GM18499 (cell line): ENCODE data around the gene TSEN54.

Experiments used
- ATAC-seq: cut with Tn5 transposase; IDR thresholded peaks from one replicate; pipeline ENCODE4 v1.9.1; 2021; ENCODE audit warnings: moderate number of reproducible peaks; ENCODE audit not compliant: insufficient read depth, unreplicated experiment

TSEN54 gene

DNA sequence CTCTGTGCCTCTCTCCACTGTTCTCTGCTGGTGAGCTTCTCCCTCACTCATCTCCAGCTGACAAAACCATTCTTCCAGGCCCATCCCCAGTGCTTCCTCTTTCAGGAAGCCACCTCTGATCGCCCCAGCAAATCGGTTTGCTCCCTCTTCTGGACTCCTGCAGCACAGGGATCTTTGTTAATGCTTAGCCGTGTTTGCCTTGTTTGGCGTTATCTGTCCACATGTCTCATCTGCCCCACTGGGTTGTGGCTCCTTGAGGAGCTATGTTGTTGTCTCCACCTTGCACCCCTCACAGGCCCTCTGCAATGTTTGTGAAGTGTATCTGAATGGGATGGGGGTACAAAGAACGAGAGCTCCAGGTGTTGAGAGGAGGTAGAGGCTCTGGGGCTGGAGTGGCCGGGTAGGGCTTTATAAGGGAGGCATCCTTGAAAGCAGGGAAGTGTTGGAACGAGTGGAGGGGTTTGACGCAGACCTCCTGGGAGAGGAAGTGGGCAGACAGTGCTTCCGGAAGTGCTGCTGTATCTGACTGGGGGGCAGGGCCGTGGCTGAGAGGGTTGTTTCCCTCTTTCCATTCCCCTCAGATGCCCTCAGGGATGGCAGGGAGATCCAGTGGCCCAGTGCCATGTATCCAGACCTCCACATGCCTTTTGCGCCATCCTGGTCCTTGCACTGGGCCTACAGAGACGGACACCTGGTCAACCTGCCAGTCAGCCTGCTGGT lies 28.8 kb upstream of the TSEN54 start:
- no peak for ATAC-seq

- ATAC-seq, result no peak
These were observed 27.4 kb upstream of the TSEN54 start for GRCh38 chr17:75488693-75489510.

GRCh38 chr17:75489511-75489955 lies 26.8 kb upstream of the TSEN54 start:
- ATAC-seq, result no peak

DNA sequence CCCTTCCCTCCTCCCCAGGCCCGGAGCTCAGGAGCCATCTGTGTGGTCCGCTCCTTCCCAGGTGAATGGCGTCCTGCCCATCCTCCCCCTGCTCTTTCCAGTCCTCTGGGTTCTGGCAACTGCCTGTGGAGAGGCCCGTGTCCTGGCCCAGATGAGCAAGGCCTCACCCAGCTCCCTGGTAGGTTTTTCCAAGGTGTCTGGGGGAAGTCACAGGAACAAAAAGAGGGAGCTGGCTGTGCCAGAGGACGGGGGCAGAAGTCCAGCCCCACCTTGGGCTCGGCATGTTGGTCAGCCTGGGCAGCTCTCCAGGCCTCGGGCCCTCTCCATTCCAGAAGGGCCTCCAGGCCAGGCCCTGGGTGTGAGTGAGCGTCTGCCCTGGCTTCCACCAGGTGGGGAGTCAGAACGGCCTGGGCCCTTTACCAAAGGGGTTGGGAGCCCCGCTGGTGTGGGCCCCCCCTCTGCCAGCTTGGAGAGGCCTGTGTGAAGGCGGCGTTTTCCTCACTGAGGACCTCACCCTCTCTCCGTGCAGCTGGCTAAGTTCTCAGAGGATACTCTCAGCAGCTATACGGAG lies 26.1 kb upstream of the TSEN54 start:
- no peak for ATAC-seq

DNA sequence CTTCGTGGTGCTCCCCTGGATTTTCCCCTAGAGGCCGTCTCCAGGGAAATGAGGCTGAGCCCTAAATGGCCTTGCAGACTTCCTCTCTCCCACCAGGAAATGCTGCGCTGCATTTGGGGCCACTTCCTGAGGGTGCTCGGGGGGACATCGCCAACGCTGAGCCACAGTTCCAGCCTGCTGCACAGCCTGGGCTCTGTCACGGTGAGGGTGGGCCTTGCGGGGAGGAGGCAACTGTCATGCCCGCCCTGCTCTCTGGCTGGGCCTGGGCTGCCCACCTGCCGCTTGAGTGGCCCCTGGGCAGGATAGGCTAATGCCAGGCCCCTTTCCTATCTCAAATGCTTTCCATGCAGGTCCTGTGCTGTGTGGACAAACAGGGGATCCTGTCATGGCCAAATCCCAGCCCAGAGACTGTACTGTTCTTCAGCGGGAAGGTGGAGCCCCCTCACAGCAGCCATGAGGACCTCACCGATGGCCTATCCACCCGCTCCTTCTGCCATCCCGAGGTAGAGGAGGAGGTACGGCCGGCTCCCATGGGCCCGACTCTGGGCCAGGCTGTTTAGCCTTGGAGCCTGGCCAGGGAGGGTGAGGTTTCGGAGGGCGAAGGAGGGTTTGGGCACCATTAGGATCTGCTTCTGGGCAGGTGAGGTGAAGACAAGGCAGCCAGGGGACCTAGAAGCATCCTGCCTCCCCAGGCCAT lies 25.2 kb upstream of the TSEN54 start:
- ATAC-seq, result no peak

DNA sequence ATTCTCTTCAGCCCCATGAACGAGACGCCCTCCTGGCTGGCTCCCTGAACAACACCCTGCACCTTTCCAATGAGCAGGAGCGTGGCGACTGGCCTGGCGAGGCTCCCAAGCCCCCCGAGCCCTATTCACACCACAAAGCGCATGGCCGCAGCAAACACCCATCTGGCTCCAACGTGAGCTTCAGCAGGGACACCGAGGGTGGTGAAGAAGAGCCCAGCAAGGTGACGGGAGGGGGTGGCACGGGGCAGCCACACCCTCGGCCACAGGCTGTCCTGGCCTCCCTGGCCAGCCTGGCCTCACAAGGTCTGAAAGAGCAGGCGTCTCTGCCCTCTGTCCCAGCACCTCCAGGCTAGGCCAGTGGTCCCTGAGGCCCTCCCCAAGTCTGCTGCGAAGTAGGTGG lies 24.6 kb upstream of the TSEN54 start:
- no peak for ATAC-seq

DNA sequence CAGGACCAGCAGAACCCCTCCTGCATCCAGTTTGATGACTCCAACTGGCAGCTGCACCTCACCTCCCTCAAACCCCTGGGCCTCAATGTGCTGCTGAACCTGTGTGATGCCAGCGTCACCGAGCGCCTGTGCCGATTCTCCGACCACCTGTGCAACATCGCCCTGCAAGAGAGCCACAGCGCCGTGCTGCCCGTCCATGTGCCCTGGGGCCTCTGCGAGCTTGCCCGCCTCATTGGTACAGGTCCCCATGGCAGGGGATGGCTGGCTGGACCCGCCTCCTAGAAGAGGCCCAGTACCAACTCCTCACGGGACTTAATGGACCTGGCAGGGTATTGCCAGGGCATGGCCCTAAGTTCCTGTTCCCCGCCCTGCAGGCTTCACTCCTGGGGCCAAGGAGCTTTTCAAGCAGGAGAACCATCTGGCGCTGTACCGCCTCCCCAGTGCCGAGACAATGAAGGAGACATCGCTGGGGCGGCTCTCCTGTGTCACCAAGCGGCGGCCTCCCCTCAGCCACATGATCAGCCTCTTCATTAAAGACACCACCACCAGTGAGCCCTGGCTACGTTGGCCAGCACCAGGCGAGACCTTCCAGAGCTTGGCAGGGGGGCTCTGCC lies 23.7 kb upstream of the TSEN54 start:
- ATAC-seq, result no peak

DNA sequence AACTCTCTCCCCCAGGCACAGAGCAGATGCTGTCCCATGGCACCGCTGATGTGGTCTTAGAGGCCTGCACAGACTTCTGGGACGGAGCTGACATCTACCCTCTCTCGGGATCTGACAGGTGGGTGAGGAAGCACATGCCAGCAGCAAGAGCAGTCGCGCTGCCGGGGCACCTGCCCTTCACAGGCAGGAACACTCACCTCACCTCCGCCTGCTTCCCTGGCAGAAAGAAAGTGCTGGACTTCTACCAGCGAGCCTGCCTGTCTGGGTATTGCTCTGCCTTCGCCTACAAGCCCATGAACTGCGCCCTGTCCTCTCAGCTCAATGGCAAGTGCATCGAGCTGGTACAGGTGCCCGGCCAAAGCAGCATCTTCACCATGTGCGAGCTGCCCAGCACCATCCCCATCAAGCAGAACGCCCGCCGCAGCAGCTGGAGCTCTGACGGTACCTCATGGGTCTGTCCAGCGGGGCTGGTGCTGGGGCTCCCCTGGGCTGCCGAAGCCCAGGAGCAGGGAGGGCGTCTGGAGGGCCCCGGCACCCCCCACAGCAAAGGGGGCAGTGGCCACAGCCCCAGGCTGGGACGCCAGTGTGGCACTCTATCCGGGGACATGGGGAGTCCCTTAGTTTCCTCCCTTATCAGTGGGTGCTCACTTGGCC lies 22.7 kb upstream of the TSEN54 start:
- no peak for ATAC-seq

DNA sequence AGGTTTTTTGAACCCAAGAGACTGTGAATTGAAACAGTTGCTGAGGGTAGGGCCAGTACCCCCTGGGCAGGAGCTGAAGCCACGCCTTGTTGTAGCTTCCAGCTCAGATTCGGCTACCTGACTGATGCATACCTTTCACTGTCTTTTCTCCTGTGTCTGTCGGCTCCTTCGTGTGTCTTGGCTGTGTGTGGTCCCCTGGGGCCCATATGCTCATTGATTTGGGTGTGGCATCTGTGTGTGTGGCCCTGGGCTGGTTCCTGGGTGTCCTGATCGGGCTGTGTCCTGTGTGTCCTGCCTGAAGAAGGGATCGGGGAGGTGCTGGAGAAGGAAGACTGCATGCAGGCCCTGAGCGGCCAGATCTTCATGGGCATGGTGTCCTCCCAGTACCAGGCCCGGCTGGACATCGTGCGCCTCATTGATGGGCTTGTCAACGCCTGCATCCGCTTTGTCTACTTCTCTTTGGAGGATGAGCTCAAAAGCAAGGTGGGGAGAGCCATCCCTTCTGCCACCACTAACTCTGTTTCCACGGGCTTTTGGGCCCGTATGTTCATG lies 21.9 kb upstream of the TSEN54 start:
- no peak for ATAC-seq

DNA sequence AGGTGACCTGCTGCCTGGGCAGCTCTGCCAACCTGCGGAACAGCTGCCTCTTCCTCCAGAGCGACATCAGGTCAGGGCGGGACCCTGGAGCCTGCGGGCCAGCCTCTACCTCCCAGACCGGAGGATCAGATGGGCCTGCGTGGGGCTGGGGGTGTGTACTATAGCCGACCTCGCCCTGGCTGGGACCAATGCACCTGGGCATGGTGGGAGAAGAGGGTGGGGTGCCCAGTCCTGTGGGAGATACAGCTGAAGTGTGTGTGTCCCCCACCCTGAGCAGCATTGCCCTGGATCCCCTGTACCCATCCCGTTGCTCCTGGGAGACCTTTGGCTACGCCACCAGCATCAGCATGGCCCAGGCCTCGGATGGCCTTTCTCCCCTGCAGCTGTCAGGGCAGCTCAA lies 20.3 kb upstream of the TSEN54 start:
- no peak for ATAC-seq

DNA sequence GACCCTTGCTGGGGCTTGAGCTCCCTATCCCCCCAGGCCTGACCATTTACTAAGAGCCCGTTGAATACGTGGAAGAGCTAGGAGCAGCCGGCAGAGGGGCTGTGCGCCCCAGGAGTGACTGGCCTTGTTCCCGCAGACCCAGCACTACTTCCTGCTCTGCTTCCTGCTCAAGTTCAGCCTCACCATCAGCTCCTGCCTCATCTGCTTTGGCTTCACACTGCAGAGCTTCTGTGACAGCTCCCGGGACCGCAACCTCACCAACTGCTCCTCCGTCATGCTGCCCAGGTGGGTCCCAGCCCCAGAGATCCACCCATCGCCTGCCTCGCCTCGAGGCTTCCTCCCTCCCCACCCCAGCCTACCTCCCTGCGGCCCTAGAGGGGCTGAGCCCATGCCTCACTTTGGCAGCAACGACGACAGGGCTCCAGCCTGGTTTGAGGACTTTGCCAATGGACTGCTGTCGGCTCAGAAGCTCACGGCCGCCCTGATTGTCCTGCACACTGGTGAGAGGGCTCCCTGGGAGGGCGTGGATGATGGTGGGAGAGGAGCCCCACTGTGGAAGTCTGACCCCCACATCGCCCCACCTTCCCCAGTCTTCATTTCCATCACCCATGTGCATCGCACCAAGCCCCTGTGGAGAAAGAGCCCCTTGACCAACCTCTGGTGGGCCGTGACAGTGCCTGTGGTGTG lies 18.1 kb upstream of the TSEN54 start:
- ATAC-seq, result no peak

- no peak for ATAC-seq
These were observed 17.6 kb upstream of the TSEN54 start for GRCh38 chr17:75498726-75499213.

DNA sequence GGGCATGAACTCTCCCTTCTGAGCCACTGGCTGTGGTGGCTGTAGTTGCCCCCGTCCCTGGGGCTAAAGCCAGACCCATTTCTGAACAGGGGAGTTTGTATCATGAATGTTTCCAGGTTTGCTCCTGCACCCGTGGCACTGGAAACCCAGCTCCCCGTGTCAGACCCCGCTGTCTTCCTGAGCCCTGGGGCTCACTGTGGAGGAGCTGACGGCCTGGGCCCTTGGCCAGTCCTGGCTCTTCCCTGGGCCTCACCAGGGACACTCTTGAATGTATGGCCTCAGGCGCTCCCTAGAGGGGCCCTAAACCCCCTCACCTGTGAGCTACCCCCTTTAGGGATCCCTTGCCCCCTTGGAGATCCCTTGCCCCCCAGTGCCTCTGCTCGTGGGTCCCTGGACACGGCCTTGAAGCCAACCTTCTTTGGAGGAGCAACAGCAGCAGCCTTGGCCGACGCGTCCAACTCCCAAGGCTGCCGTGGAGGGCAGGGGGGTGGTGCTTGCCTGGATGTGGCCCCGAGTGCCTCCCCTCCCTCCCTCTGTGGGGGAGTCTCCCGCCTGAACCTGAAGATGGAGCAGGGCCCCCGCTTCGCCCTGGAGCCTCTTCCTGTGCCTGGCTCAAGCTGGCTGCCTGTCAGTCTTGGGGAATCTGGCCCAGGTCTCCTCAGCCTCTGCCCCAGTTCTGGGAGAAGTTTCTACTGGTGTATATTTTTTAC lies 16.9 kb upstream of the TSEN54 start:
- ATAC-seq, result no peak

DNA sequence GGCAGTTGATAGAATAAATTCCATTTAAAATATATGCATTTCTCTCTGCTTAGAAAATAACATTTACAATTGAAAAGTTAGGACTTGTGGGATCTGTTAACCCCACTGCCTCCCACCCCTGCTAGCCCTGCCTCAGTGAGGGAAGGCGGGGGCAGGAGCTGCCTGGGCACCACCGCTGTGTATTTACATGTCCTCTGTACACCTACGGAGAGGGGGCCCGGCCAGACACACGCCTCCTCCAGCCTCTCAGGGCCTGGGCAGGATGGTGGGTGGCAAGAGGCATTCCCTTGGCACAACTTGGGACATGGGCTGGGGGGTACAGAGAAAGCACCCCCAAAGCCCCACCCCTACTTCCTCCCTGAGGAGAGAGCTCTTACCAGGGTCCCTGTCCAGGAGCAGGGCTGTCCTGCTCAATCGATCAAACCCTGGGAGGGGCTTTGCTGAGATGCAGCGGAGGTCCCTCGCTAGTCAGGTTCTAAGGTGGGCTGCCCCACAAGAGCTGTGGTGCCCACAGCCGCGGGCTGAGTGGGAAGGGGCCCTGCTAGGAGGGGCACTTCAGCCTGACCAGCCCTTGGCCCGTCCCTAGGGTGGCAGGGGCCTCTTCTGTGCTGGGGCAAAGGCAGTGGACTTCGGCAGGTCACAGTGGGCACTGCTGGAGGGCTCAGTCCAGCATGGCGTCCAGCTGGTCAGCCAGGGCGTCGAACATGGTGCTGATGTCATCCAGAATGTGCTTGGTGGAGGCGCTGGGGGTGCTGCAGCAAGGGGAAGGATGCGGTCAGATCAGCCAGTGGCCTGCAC lies 15.7 kb upstream of the TSEN54 start:
- ATAC-seq, result no peak

- no peak for ATAC-seq
These were observed 14.8 kb upstream of the TSEN54 start for GRCh38 chr17:75501378-75502071.

DNA sequence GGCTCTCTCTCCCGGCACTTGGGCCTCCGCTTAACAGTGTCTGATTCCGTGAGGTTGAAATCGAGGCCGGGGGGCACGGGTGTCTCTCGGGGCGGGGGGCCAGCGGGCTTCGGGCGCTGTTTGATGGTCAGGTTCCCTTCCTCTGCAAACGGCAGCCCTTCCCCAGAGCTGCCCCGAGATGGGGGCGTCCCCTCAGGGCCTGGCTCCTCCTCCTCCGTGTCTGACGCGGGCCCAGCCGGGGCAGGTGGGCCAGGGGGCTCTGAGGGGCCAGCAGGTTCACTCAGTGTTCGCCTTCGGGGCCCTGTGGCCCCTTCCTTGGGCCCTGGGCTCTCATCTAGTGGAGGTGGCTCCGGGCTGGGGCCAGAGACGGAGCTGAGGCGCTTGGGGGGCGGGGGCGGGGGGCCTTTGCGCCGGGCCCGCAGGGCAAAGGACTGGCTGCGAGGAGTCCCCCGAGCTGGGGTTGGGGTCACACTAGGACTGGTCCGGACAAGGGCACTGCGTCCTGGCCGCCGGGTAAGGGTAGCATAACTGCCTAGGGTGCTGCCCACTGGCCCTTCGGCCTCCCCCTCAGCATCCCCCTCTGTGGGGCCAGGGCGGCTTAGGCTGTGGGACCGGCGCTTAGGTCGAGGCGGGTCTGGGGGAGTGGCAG lies 14.1 kb upstream of the TSEN54 start:
- ATAC-seq, result no peak
